Neuronal stem cell (in vitro differentiated cells): ENCODE results near the gene ACE2.
A peak's percentile ranks its signal among the peaks of the same experiment; 100 is the strongest.

Source experiments
- DNase-seq: peaks from one replicate; pipeline ENCODE4 v3.0.0-alpha.2; 2013; ENCODE audit warnings: low spot score
- H2AFZ ChIP-seq: one replicate; pipeline ENCODE4 v1.6.1; 2013; ENCODE audit warnings: mild to moderate bottlenecking, low read length, inconsistent platforms
- H2AK5ac ChIP-seq: 2 replicates; pipeline ENCODE4 v1.6.1; 2013; ENCODE audit warnings: low read depth, mild to moderate bottlenecking, inconsistent platforms, low read length, moderate library complexity, mixed read lengths
- H2BK120ac ChIP-seq: 2 replicates; pipeline ENCODE4 v1.6.1; 2013; ENCODE audit warnings: low read depth, mild to moderate bottlenecking, inconsistent platforms, low read length, moderate library complexity, mixed read lengths
- H2BK12ac ChIP-seq: one replicate; pipeline ENCODE4 v1.6.1; 2013; ENCODE audit warnings: low read length, inconsistent platforms
- H2BK15ac ChIP-seq: 2 replicates; pipeline ENCODE4 v1.6.1; 2013; ENCODE audit warnings: mild to moderate bottlenecking, low read length, inconsistent platforms, mixed read lengths
- H2BK5ac ChIP-seq: one replicate; pipeline ENCODE4 v1.6.1; 2013; ENCODE audit warnings: inconsistent platforms, mild to moderate bottlenecking, low read length, moderate library complexity
- H3K14ac ChIP-seq: one replicate; pipeline ENCODE4 v1.6.1; 2013; ENCODE audit warnings: low read length, inconsistent platforms
- H3K18ac ChIP-seq: 2 replicates; pipeline ENCODE4 v1.6.1; 2013; ENCODE audit warnings: low read length, inconsistent platforms
- H3K23ac ChIP-seq: 2 replicates; pipeline ENCODE4 v1.6.1; 2013; ENCODE audit warnings: low read depth, mild to moderate bottlenecking, mixed read lengths, low read length, inconsistent platforms; ENCODE audit not compliant: poor library complexity
- H3K27ac ChIP-seq: replicated peaks from 3 replicates; pipeline ENCODE4 v1.5.1; 2013; ENCODE audit warnings: low read length, inconsistent platforms
- H3K27me3 ChIP-seq, 3 experiments: 2 replicates each; pipeline ENCODE4 v1.6.1; 2013; ENCODE audit warnings: low read length in 3 of 3, mild to moderate bottlenecking in 2 of 3, inconsistent platforms in 1 of 3, low read depth in 1 of 3, mixed read lengths in 1 of 3, moderate library complexity in 1 of 3; ENCODE audit not compliant: control insufficient read depth in 3 of 3, insufficient read depth in 3 of 3
- H3K36me3 ChIP-seq, 2 donors: replicated peaks in 1 of 2; 2 replicates each; pipeline ENCODE4 v1.6.1; 2013; ENCODE audit warnings: low read length in 2 of 2; ENCODE audit not compliant: control insufficient read depth in 2 of 2, insufficient read depth in 2 of 2
- H3K4ac ChIP-seq: 2 replicates; pipeline ENCODE4 v1.6.1; 2013; ENCODE audit warnings: inconsistent platforms, mild to moderate bottlenecking, low read length, moderate library complexity
- H3K4me1 ChIP-seq, 2 donors: 1 replicate in 1 of 2; 2 replicates in 1 of 2; pipeline ENCODE4 v1.6.1; 2013; ENCODE audit warnings: low read length in 2 of 2, low read depth in 1 of 2; ENCODE audit not compliant: control insufficient read depth in 2 of 2, insufficient read depth in 1 of 2
- H3K4me2 ChIP-seq: one replicate; pipeline ENCODE4 v1.6.1; 2013; ENCODE audit warnings: mild to moderate bottlenecking, low read length, inconsistent platforms; ENCODE audit not compliant: insufficient read depth, poor library complexity, severe bottlenecking
- H3K4me3 ChIP-seq, 2 donors: 2 replicates each; pipeline ENCODE4 v1.5.1; 2013; ENCODE audit warnings: low read length in 2 of 2, mild to moderate bottlenecking in 2 of 2, inconsistent platforms in 1 of 2, moderate library complexity in 1 of 2
- H3K79me1 ChIP-seq: one replicate; pipeline ENCODE4 v1.6.1; 2013; ENCODE audit warnings: low read depth, mild to moderate bottlenecking, inconsistent platforms, low read length, moderate library complexity
- H3K9ac ChIP-seq: one replicate; pipeline ENCODE4 v1.6.1; 2013; ENCODE audit warnings: mild to moderate bottlenecking, low read depth, low read length, inconsistent platforms; ENCODE audit not compliant: poor library complexity
- H3K9me3 ChIP-seq, 2 donors: replicated peaks in 1 of 2; 2 replicates each; pipeline versions ENCODE3 to v1.6.1; 2013; ENCODE audit warnings: low read length in 2 of 2, mild to moderate bottlenecking in 2 of 2, inconsistent platforms in 1 of 2, low read depth in 1 of 2, mixed read lengths in 1 of 2, moderate library complexity in 1 of 2; ENCODE audit not compliant: control insufficient read depth in 2 of 2, insufficient read depth in 1 of 2
- H4K8ac ChIP-seq: one replicate; pipeline ENCODE4 v1.6.1; 2013; ENCODE audit warnings: low read depth, mild to moderate bottlenecking, inconsistent platforms, low read length, moderate library complexity
- H4K91ac ChIP-seq: one replicate; pipeline ENCODE4 v1.6.1; 2013; ENCODE audit warnings: low read length, low read depth, mild to moderate bottlenecking, inconsistent platforms; ENCODE audit not compliant: poor library complexity
- WGBS, 2 donors: extraction: QIAGEN DNeasy Blood & Tissue Kit; methylation state at CpG; one replicate each; pipeline ENCODE4 v1.1.7; 2013; ENCODE audit warnings: missing lambda C conversion rate in 2 of 2, mixed read lengths in 1 of 2; ENCODE audit not compliant: insufficient read length in 2 of 2, insufficient replicate concordance in 1 of 2; ENCODE audit errors: extremely low coverage in 2 of 2; 5-methylcytosine and 5-hydroxymethylcytosine counted together

The ACE2 gene

GRCh38 chrX:15564981-15565579, 35.7 kb downstream of the ACE2 start:
- H3K4me3 ChIP-seq, result no peak overlapping the region
- H2BK120ac ChIP-seq, result no peak overlapping the region
- no peak overlapping the region for H2BK5ac ChIP-seq
- H3K27ac ChIP-seq, result no peak overlapping the region
- no peak overlapping the region for H3K14ac ChIP-seq
- H2AFZ ChIP-seq, result peak overlapping the region; percentile 48
- peaks cover 5 to 28% of the 10 kb centered on the region in 2 donors for H3K4me1 ChIP-seq
- H3K4me2 ChIP-seq, result no peak overlapping the region
- no peak overlapping the region for H2BK12ac ChIP-seq
- no peaks in the 10 kb centered on the region for H3K9me3 ChIP-seq
- H4K91ac ChIP-seq, result no peak overlapping the region
- H3K23ac ChIP-seq, result no peak overlapping the region
- WGBS, 2 donors, result no CpG with 5 or more reads among the region's 5 CpGs
- no peak overlapping the region for H2AK5ac ChIP-seq
- no peak for DNase-seq
- H3K18ac ChIP-seq, result no peak overlapping the region
- H3K36me3 ChIP-seq, result no peaks in the 10 kb centered on the region
- no peak overlapping the region for H4K8ac ChIP-seq
- no peaks in the 10 kb centered on the region for H3K79me1 ChIP-seq
- H2BK15ac ChIP-seq, result no peak overlapping the region
- no peak overlapping the region for H3K4ac ChIP-seq
- H3K9ac ChIP-seq, result no peak overlapping the region
- no peaks in the 10 kb centered on the region for H3K27me3 ChIP-seq

DNA sequence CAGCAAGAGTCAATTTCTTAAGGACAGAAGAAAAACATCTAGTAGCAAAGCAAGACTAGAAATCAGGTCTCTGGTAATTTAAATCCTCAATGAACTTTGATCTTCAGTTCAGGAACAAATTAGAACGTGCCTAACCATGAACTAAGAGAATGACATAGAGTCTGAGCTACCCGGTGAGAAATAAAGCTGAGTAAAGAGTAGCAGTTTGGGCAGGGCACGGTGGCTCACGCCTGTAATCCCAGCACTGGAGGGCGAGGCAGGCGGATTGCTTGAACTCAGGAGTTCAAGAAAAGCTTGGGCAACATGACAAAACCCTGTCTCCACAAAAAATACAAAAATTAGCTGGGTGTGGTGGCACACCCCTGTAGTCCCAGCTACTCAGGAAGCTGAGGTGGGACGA, 37.7 kb downstream of the ACE2 start:
- Histone ChIP-seq H4K8ac (no peak overlapping the region), H3K27ac (no peak overlapping the region), H3K4ac (no peak overlapping the region), H3K4me1 (peaks cover 5 to 28% of the 10 kb centered on the region in 2 donors), H2AK5ac (no peak overlapping the region), H3K14ac (no peak overlapping the region), H2BK120ac (no peak overlapping the region), H2BK5ac (no peak overlapping the region), H2BK12ac (no peak overlapping the region), H3K27me3 (no peaks in the 10 kb centered on the region), H4K91ac (no peak overlapping the region), H3K23ac (no peak overlapping the region), H3K4me3 (no peak overlapping the region), H3K4me2 (no peak overlapping the region), H3K9me3 (no peaks in the 10 kb centered on the region), H3K36me3 (no peaks in the 10 kb centered on the region), H3K9ac (no peak overlapping the region), H2BK15ac (no peak overlapping the region), H3K79me1 (no peaks in the 10 kb centered on the region), H3K18ac (no peak overlapping the region), H2AFZ (no peak overlapping the region)
- no CpG with 5 or more reads among the region's 7 CpGs for WGBS, 2 donors
- DNase-seq, result no peak

DNA sequence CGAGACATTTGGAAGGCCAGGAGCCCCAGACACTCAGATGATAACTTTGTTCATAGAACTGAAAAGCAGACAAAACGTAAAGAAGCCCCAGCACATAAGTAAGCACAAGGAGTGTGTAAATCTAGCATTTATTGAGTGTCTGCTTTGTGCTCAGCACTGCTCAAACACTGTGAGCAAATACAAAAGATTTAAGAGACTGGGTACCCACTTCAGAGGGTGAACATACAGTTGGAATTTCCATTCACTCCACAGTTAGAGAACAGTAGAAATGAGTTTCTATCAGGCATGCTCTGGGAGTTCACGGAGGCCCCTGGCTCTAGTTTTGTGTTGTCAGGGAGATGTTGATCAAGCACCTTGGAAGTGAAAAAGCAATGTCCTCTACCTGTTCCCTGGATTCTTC, 39.8 kb downstream of the ACE2 start:
- Histone ChIP-seq H3K14ac (no peak overlapping the region), H3K18ac (no peak overlapping the region)

DNA sequence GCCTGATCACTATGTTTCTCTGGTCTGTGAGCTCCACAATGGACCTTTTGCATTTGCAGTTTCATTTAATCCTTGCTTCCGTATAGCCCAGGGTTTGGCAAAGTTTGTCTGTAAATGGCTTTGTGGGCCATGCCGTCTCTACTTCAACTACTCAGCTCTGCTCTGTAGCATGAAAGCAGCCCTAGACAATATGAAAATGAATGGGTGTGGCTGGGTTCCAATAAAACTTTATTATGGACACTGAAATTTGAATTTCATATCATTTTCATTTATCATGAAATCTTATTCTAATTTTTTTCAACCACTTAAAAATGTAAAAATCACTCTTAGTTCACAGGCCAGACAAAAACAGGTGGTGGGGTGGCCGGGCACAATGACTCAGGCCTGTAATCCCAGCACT, 41.5 kb downstream of the ACE2 start:
- Histone ChIP-seq H3K9ac (no peak overlapping the region), H3K4me1 (peaks cover 0 to 4% of the 10 kb centered on the region in 2 donors), H4K8ac (no peak overlapping the region), H3K9me3 (no peaks in the 10 kb centered on the region), H2AK5ac (no peak overlapping the region), H3K4me2 (no peak overlapping the region), H3K27me3 (no peaks in the 10 kb centered on the region), H4K91ac (no peak overlapping the region), H3K27ac (no peak overlapping the region), H2BK12ac (no peak overlapping the region), H2BK5ac (no peak overlapping the region), H3K79me1 (no peaks in the 10 kb centered on the region), H2BK15ac (no peak overlapping the region), H2BK120ac (no peak overlapping the region), H3K18ac (no peak overlapping the region), H3K23ac (no peak overlapping the region), H3K14ac (no peak overlapping the region), H3K4ac (no peak overlapping the region), H3K36me3 (no peaks in the 10 kb centered on the region), H3K4me3 (no peak overlapping the region), H2AFZ (no peak overlapping the region)
- DNase-seq, result no peak
- no CpG with 5 or more reads among the region's 3 CpGs for WGBS, 2 donors

More for the DNA sequence above, 39.8 kb downstream of the ACE2 start:
- no peak overlapping the region for H3K9ac ChIP-seq
- H3K4me2 ChIP-seq, result no peak overlapping the region
- H3K4ac ChIP-seq, result no peak overlapping the region
- no peak overlapping the region for H2BK15ac ChIP-seq
- H3K79me1 ChIP-seq, result no peaks in the 10 kb centered on the region
- no peak overlapping the region for H2AFZ ChIP-seq
- no peaks in the 10 kb centered on the region for H3K9me3 ChIP-seq
- no CpG with 5 or more reads among the region's 3 CpGs for WGBS, 2 donors
- no peak overlapping the region for H3K23ac ChIP-seq
- peaks cover 0 to 13% of the 10 kb centered on the region in 2 donors for H3K4me1 ChIP-seq
- no peak overlapping the region for H2BK12ac ChIP-seq
- no peak overlapping the region for H3K4me3 ChIP-seq
- DNase-seq, result no peak
- no peaks in the 10 kb centered on the region for H3K36me3 ChIP-seq
- no peak overlapping the region for H4K8ac ChIP-seq
- H3K27ac ChIP-seq, result no peak overlapping the region
- H2AK5ac ChIP-seq, result no peak overlapping the region
- no peak overlapping the region for H2BK5ac ChIP-seq
- H4K91ac ChIP-seq, result no peak overlapping the region
- H3K27me3 ChIP-seq, result no peaks in the 10 kb centered on the region
- no peak overlapping the region for H2BK120ac ChIP-seq
